ENCODE data around the gene CAMK2N1. TPM values are rescaled to one million over a fixed set of nuclear protein-coding genes. Genes with fewer than 3 reads are reported as not detected.

CAMK2N1 gene
- polyA plus RNA-seq, 3 donors, result not detected

- H3K79me2 ChIP-seq (ENCODE audit: insufficient read depth, low read length), result no peaks in the 10 kb centered on the region
- no peaks in the 10 kb centered on the region for H4K20me1 ChIP-seq (ENCODE audit: insufficient read depth, low read length)
- H3K9ac ChIP-seq (ENCODE audit: insufficient read depth, low read length, poor library complexity, severe bottlenecking), result no peak overlapping the region
- peaks cover 34 to 64% (median 44%) of the 10 kb centered on the region in 3 donors for H3K27me3 Mint-ChIP-seq (ENCODE audit: low read depth in 3 of 3)
- intact Hi-C loops (cut with micrococcal nuclease), result loop anchor here (2.0 to 5.0 kb wide), 5 partner anchors 115 to 580 kb away; no protein-coding TSS in a partner anchor
- DNase-seq, result no peak
- no peak overlapping the region for H2AFZ ChIP-seq (ENCODE audit: insufficient read depth, low read depth, low read length, poor library complexity, severe bottlenecking)
- peaks cover 0 to 3% of the 10 kb centered on the region in 2 donors for H3K36me3 Mint-ChIP-seq
- H3K4me1 Mint-ChIP-seq, result no peaks in the 10 kb centered on the region
- no peak overlapping the region for H3K27ac Mint-ChIP-seq
- no peak for TF ChIP-seq CTCF (IDR thresholded peaks at IDR 0.05)
- H3K27me3 ChIP-seq (ENCODE audit: control insufficient read depth in 2 of 2, insufficient read depth in 2 of 2, low read length in 2 of 2), result peaks cover 21 to 39% of the 10 kb centered on the region in 2 donors
- H3K36me3 ChIP-seq (replicated peaks in 1 of 2; ENCODE audit: control insufficient read depth in 1 of 2, insufficient read depth in 2 of 2, low read length in 2 of 2), result no peaks in the 10 kb centered on the region
- peaks cover 0 to 14% of the 10 kb centered on the region in 2 donors for H3K9me3 ChIP-seq (replicated peaks in 1 of 2; ENCODE audit: control insufficient read depth in 1 of 2, insufficient read depth in 1 of 2, low read length in 2 of 2)
- peaks cover 0 to 2% (median 0%) of the 10 kb centered on the region in 7 donors for H3K9me3 Mint-ChIP-seq
- H3K27ac ChIP-seq (ENCODE audit: low read depth in 1 of 2, low read length in 2 of 2), result no peak overlapping the region
- H3K4me3 ChIP-seq (replicated peaks in 1 of 3; ENCODE audit: low read depth in 2 of 3, low read length in 3 of 3), result no peak overlapping the region
- peaks cover 13 to 15% of the 10 kb centered on the region in 2 donors for H3K4me1 ChIP-seq (ENCODE audit: control insufficient read depth in 1 of 2, insufficient read depth in 2 of 2, low read length in 2 of 2)
- H3K4me3 Mint-ChIP-seq, result no peak overlapping the region
- no peak overlapping the region for H3K4me2 ChIP-seq (replicated peaks; ENCODE audit: extremely low read depth, low read length, poor library complexity, severe bottlenecking)
- WGBS (ENCODE audit: insufficient coverage), result 67% methylated on average over 7 of the region's 7 CpGs
Observed at GRCh38 chr1:20491866-20492265, 5.9 kb upstream of the CAMK2N1 start.

GRCh38 chr1:20491178-20491577 is 5.2 kb upstream of the CAMK2N1 start:
- H3K27ac ChIP-seq (ENCODE audit: low read depth in 1 of 2, low read length in 2 of 2), result no peak overlapping the region
- DNase-seq, result no peak
- no peak overlapping the region for H3K4me3 ChIP-seq (replicated peaks in 1 of 3; ENCODE audit: low read depth in 2 of 3, low read length in 3 of 3)
- Mint-ChIP-seq H3K4me1 (no peaks in the 10 kb centered on the region), H3K9me3 (peaks cover 0 to 2% (median 0%) of the 10 kb centered on the region in 7 donors), H3K36me3 (no peaks in the 10 kb centered on the region), H3K27me3 (ENCODE audit: low read depth in 3 of 3) (peaks cover 39 to 71% (median 48%) of the 10 kb centered on the region in 3 donors), H3K27ac (no peak overlapping the region), H3K4me3 (no peak overlapping the region)
- no peak overlapping the region for H2AFZ ChIP-seq (ENCODE audit: insufficient read depth, low read depth, low read length, poor library complexity, severe bottlenecking)
- H3K27me3 ChIP-seq (ENCODE audit: control insufficient read depth in 2 of 2, insufficient read depth in 2 of 2, low read length in 2 of 2), result peaks cover 25 to 46% of the 10 kb centered on the region in 2 donors
- H3K4me1 ChIP-seq (ENCODE audit: control insufficient read depth in 1 of 2, insufficient read depth in 2 of 2, low read length in 2 of 2), result peaks cover 13 to 18% of the 10 kb centered on the region in 2 donors
- no peaks in the 10 kb centered on the region for H3K36me3 ChIP-seq (replicated peaks in 1 of 2; ENCODE audit: control insufficient read depth in 1 of 2, insufficient read depth in 2 of 2, low read length in 2 of 2)
- TF ChIP-seq CTCF (IDR thresholded peaks at IDR 0.05), result no peak
- WGBS (ENCODE audit: insufficient coverage), result no CpG with 5 or more reads among the region's 6 CpGs
- peaks cover 0 to 14% of the 10 kb centered on the region in 2 donors for H3K9me3 ChIP-seq (replicated peaks in 1 of 2; ENCODE audit: control insufficient read depth in 1 of 2, insufficient read depth in 1 of 2, low read length in 2 of 2)
- no peaks in the 10 kb centered on the region for H4K20me1 ChIP-seq (ENCODE audit: insufficient read depth, low read length)
- no peak overlapping the region for H3K9ac ChIP-seq (ENCODE audit: insufficient read depth, low read length, poor library complexity, severe bottlenecking)
- intact Hi-C loops (cut with micrococcal nuclease), result loop anchor here (5.0 kb wide), 4 partner anchors 114 to 579 kb away; no protein-coding TSS in a partner anchor
- H3K79me2 ChIP-seq (ENCODE audit: insufficient read depth, low read length), result no peaks in the 10 kb centered on the region
- H3K4me2 ChIP-seq (replicated peaks; ENCODE audit: extremely low read depth, low read length, poor library complexity, severe bottlenecking), result no peak overlapping the region

Data from CD14-positive monocyte (primary cell).